Mesenchymal stem cell (in vitro differentiated cells and primary cell): ENCODE measurements around the gene ARHGAP15.

ENCODE experiments used
- DNase-seq: peaks from one replicate; pipeline ENCODE4 v3.0.0-alpha.2; 2013
- H2AFZ ChIP-seq: one replicate; pipeline ENCODE4 v1.6.1; 2013; ENCODE audit warnings: low read depth, mild to moderate bottlenecking, control low read depth, inconsistent platforms, low read length, moderate library complexity
- H2AK5ac ChIP-seq: 2 replicates; pipeline ENCODE4 v1.6.1; 2013; ENCODE audit warnings: low read length, moderate library complexity, mild to moderate bottlenecking, inconsistent platforms; ENCODE audit not compliant: severe bottlenecking
- H2BK120ac ChIP-seq: one replicate; pipeline ENCODE4 v1.6.1; 2013; ENCODE audit warnings: low read depth, mild to moderate bottlenecking, inconsistent platforms, low read length, moderate library complexity
- H2BK12ac ChIP-seq, 2 experiments: one replicate each; pipeline ENCODE4 v1.6.1; 2013; ENCODE audit warnings: inconsistent platforms in 2 of 2, low read length in 2 of 2, mild to moderate bottlenecking in 2 of 2, moderate library complexity in 2 of 2, control low read depth in 1 of 2
- H2BK15ac ChIP-seq: one replicate; pipeline ENCODE4 v1.6.1; 2013; ENCODE audit warnings: mild to moderate bottlenecking, low read depth, inconsistent platforms; ENCODE audit not compliant: poor library complexity, severe bottlenecking
- H2BK5ac ChIP-seq: 2 replicates; pipeline ENCODE4 v1.6.1; 2013; ENCODE audit warnings: low read depth, mild to moderate bottlenecking, low read length, control low read depth, inconsistent platforms; ENCODE audit not compliant: poor library complexity, severe bottlenecking
- H3K14ac ChIP-seq, 2 experiments: one replicate each; pipeline ENCODE4 v1.6.1; 2013; ENCODE audit warnings: inconsistent platforms in 2 of 2, low read length in 2 of 2, control low read depth in 1 of 2, mild to moderate bottlenecking in 1 of 2, moderate library complexity in 1 of 2
- H3K18ac ChIP-seq, 2 experiments: one replicate each; pipeline ENCODE4 v1.6.1; 2013; ENCODE audit warnings: inconsistent platforms in 2 of 2, low read length in 2 of 2, control low read depth in 1 of 2, low read depth in 1 of 2, mild to moderate bottlenecking in 1 of 2
- H3K23ac ChIP-seq, 2 experiments: one replicate each; pipeline ENCODE4 v1.6.1; 2013; ENCODE audit warnings: inconsistent platforms in 2 of 2, low read length in 2 of 2, mild to moderate bottlenecking in 2 of 2, moderate library complexity in 2 of 2, control low read depth in 1 of 2
- H3K27ac ChIP-seq: 2 replicates; pipeline ENCODE4 v1.5.1; 2013; ENCODE audit warnings: mild to moderate bottlenecking, moderate library complexity, low read length, control low read depth, inconsistent platforms; ENCODE audit not compliant: poor library complexity, severe bottlenecking
- H3K27me3 ChIP-seq, 2 experiments: 2 replicates each; pipeline versions ENCODE4 v1.6.1 to v1.7.0; 2013; ENCODE audit warnings: low read length in 2 of 2, mild to moderate bottlenecking in 2 of 2, moderate library complexity in 2 of 2, control low read depth in 1 of 2, inconsistent platforms in 1 of 2; ENCODE audit not compliant: control insufficient read depth in 1 of 2, insufficient read depth in 1 of 2
- H3K36me3 ChIP-seq, 2 experiments: 2 replicates each; pipeline versions ENCODE4 v1.6.1 to v1.7.0; 2013; ENCODE audit warnings: low read length in 2 of 2, control low read depth in 1 of 2, inconsistent platforms in 1 of 2, low read depth in 1 of 2, mild to moderate bottlenecking in 1 of 2; ENCODE audit not compliant: insufficient read depth in 2 of 2, control insufficient read depth in 1 of 2
- H3K4ac ChIP-seq, 2 experiments: one replicate each; pipeline ENCODE4 v1.6.1; 2013; ENCODE audit warnings: inconsistent platforms in 2 of 2, low read length in 2 of 2, mild to moderate bottlenecking in 2 of 2, moderate library complexity in 2 of 2, control low read depth in 1 of 2, low read depth in 1 of 2
- H3K4me1 ChIP-seq: 2 replicates; pipeline ENCODE4 v1.6.1; 2013; ENCODE audit warnings: low read depth, low read length, control low read depth; ENCODE audit not compliant: control insufficient read depth, insufficient read depth
- H3K4me2 ChIP-seq: 2 replicates; pipeline ENCODE4 v1.6.1; 2013; ENCODE audit warnings: low read length, mild to moderate bottlenecking, inconsistent platforms; ENCODE audit not compliant: poor library complexity, severe bottlenecking
- H3K4me3 ChIP-seq, 2 experiments: 2 replicates each; pipeline versions ENCODE4 v1.5.1 to v1.7.0; 2013; ENCODE audit warnings: low read length in 2 of 2, mild to moderate bottlenecking in 2 of 2, control low read depth in 1 of 2, low read depth in 1 of 2; ENCODE audit not compliant: insufficient read depth in 1 of 2
- H3K79me1 ChIP-seq: replicated peaks from 2 replicates; pipeline ENCODE4 v1.6.1; 2013; ENCODE audit warnings: mild to moderate bottlenecking, control low read depth, low read length, inconsistent platforms; ENCODE audit not compliant: poor library complexity, severe bottlenecking
- H3K9ac ChIP-seq: 2 replicates; pipeline ENCODE4 v1.7.0; 2013; ENCODE audit warnings: mild to moderate bottlenecking, low read length, moderate library complexity
- H3K9me3 ChIP-seq: 2 replicates; pipeline ENCODE4 v1.7.0; 2013; ENCODE audit warnings: mild to moderate bottlenecking, low read length; ENCODE audit not compliant: control insufficient read depth
- H4K8ac ChIP-seq: one replicate; pipeline ENCODE4 v1.6.1; 2013; ENCODE audit warnings: inconsistent platforms, mild to moderate bottlenecking, low read length, moderate library complexity
- H4K91ac ChIP-seq: one replicate; pipeline ENCODE4 v1.6.1; 2013; ENCODE audit warnings: mild to moderate bottlenecking, low read length, inconsistent platforms
- WGBS: methylation state at CpG from one replicate; pipeline ENCODE4 v1.1.7; 2013; ENCODE audit warnings: mixed read lengths; 5-methylcytosine and 5-hydroxymethylcytosine counted together

ARHGAP15 gene

GRCh38 chr2:143528021-143528420 lies 398.8 kb downstream of the ARHGAP15 start:
- no peaks in the 10 kb centered on the region for H3K9me3 ChIP-seq
- no peak overlapping the region for H2AK5ac ChIP-seq
- no peak overlapping the region for H3K18ac ChIP-seq
- H3K4ac ChIP-seq, result no peak overlapping the region
- H3K9ac ChIP-seq, result no peak overlapping the region
- no peaks in the 10 kb centered on the region for H3K27me3 ChIP-seq
- H2BK120ac ChIP-seq, result peak overlapping the region; percentile 34
- no peak overlapping the region for H3K27ac ChIP-seq
- H3K14ac ChIP-seq, result no peak overlapping the region
- no peak overlapping the region for H4K8ac ChIP-seq
- no peaks in the 10 kb centered on the region for H3K36me3 ChIP-seq
- no peak overlapping the region for H2AFZ ChIP-seq
- H3K23ac ChIP-seq, result no peak overlapping the region
- no peak overlapping the region for H2BK5ac ChIP-seq
- peaks cover 2% of the 10 kb centered on the region for H3K4me1 ChIP-seq
- no peak overlapping the region for H3K4me2 ChIP-seq
- H2BK12ac ChIP-seq, result no peak overlapping the region
- no peak overlapping the region for H4K91ac ChIP-seq
- H3K4me3 ChIP-seq, result no peak overlapping the region
- 80% methylated on average over 1 of the region's 1 CpG for WGBS
- H3K79me1 ChIP-seq, result no peaks in the 10 kb centered on the region
- no peak overlapping the region for H2BK15ac ChIP-seq
- no peak for DNase-seq

- Histone ChIP-seq H3K4me3 (no peak overlapping the region), H3K4me2 (no peak overlapping the region), H3K14ac (no peak overlapping the region), H2BK15ac (no peak overlapping the region), H3K27me3 (no peaks in the 10 kb centered on the region), H2BK12ac (no peak overlapping the region), H4K8ac (no peak overlapping the region), H2AK5ac (no peak overlapping the region), H3K9ac (no peak overlapping the region), H3K18ac (no peak overlapping the region), H3K9me3 (no peaks in the 10 kb centered on the region), H3K4ac (no peak overlapping the region), H4K91ac (no peak overlapping the region), H2BK5ac (no peak overlapping the region), H2AFZ (no peak overlapping the region), H3K27ac (no peak overlapping the region), H3K4me1 (peaks cover 2% of the 10 kb centered on the region), H3K23ac (no peak overlapping the region), H2BK120ac (no peak overlapping the region), H3K36me3 (no peaks in the 10 kb centered on the region), H3K79me1 (no peaks in the 10 kb centered on the region)
- DNase-seq, result no peak
- 99% methylated on average over 1 of the region's 1 CpG for WGBS
Observed at GRCh38 chr2:143529118-143529720, 400.0 kb downstream of the ARHGAP15 start.

GRCh38 chr2:143530758-143531157 lies 401.5 kb downstream of the ARHGAP15 start:
- H3K18ac ChIP-seq, result no peak overlapping the region
- no peak overlapping the region for H3K23ac ChIP-seq
- H2BK120ac ChIP-seq, result no peak overlapping the region
- no peaks in the 10 kb centered on the region for H3K4me1 ChIP-seq
- H3K36me3 ChIP-seq, result no peaks in the 10 kb centered on the region
- H3K9me3 ChIP-seq, result no peaks in the 10 kb centered on the region
- no peak overlapping the region for H2BK12ac ChIP-seq
- H3K27ac ChIP-seq, result no peak overlapping the region
- DNase-seq, result no peak
- no peak overlapping the region for H2BK5ac ChIP-seq
- H3K79me1 ChIP-seq, result no peaks in the 10 kb centered on the region
- H4K8ac ChIP-seq, result peak overlapping the region; percentile 7
- H3K14ac ChIP-seq, result no peak overlapping the region
- no CpG with 5 or more reads among the region's 2 CpGs for WGBS
- no peak overlapping the region for H2AFZ ChIP-seq
- H2AK5ac ChIP-seq, result no peak overlapping the region
- no peak overlapping the region for H3K4me3 ChIP-seq
- no peaks in the 10 kb centered on the region for H3K27me3 ChIP-seq
- no peak overlapping the region for H2BK15ac ChIP-seq
- no peak overlapping the region for H3K4ac ChIP-seq
- no peak overlapping the region for H4K91ac ChIP-seq
- no peak overlapping the region for H3K4me2 ChIP-seq
- H3K9ac ChIP-seq, result no peak overlapping the region

- Histone ChIP-seq H3K23ac (no peak overlapping the region), H3K9me3 (no peaks in the 10 kb centered on the region)
Observed at GRCh38 chr2:143532061-143532460, 402.8 kb downstream of the ARHGAP15 start.

More at GRCh38 chr2:143532061-143532460, 402.8 kb downstream of the ARHGAP15 start:
- H3K27me3 ChIP-seq, result no peaks in the 10 kb centered on the region
- H3K27ac ChIP-seq, result no peak overlapping the region
- H2AFZ ChIP-seq, result no peak overlapping the region
- no peak overlapping the region for H2BK120ac ChIP-seq
- H2BK12ac ChIP-seq, result no peak overlapping the region
- H3K4me2 ChIP-seq, result no peak overlapping the region
- H2BK5ac ChIP-seq, result no peak overlapping the region
- H3K4ac ChIP-seq, result no peak overlapping the region
- no peaks in the 10 kb centered on the region for H3K36me3 ChIP-seq
- no peak overlapping the region for H3K14ac ChIP-seq
- no peak overlapping the region for H3K18ac ChIP-seq
- no peak overlapping the region for H4K91ac ChIP-seq
- no peak for DNase-seq
- H2BK15ac ChIP-seq, result no peak overlapping the region
- no peak overlapping the region for H3K4me3 ChIP-seq
- H3K79me1 ChIP-seq, result no peaks in the 10 kb centered on the region
- no peak overlapping the region for H4K8ac ChIP-seq
- H3K9ac ChIP-seq, result no peak overlapping the region
- no peak overlapping the region for H2AK5ac ChIP-seq
- no peaks in the 10 kb centered on the region for H3K4me1 ChIP-seq
